ENCODE data around the gene CCT7.

The CCT7 gene

GRCh38 chr2:73263540-73264331, 29.6 kb downstream of the CCT7 start:
- intact Hi-C loops (cut with DNase I; ENCODE audit: low total_unique reads), result no loop called here
- H3K4me3 ChIP-seq, result no peak overlapping the region
- DNase-seq, result no peak
- TF ChIP-seq CTCF (IDR thresholded peaks at IDR 0.05), result no peak
- H3K9me3 ChIP-seq, result no peaks in the 10 kb centered on the region
- peaks cover 0 to 4% (median 3%) of the 10 kb centered on the region in 4 donors for H3K4me1 ChIP-seq
- peaks cover 0 to 12% (median 0%) of the 10 kb centered on the region in 3 donors for H3K36me3 ChIP-seq
- no peak overlapping the region for H3K27ac ChIP-seq
- H3K27me3 ChIP-seq, result peaks cover 0 to 45% of the 10 kb centered on the region in 2 donors

GRCh38 chr2:73264332-73264606, 30.2 kb downstream of the CCT7 start:
- peaks cover 0 to 12% (median 0%) of the 10 kb centered on the region in 3 donors for H3K36me3 ChIP-seq
- H3K27ac ChIP-seq, result no peak overlapping the region
- H3K4me1 ChIP-seq, result peaks cover 0 to 9% (median 8%) of the 10 kb centered on the region in 4 donors
- intact Hi-C loops (cut with DNase I; ENCODE audit: low total_unique reads), result no loop called here
- no peak for TF ChIP-seq CTCF (IDR thresholded peaks at IDR 0.05)
- peaks cover 0 to 51% of the 10 kb centered on the region in 2 donors for H3K27me3 ChIP-seq
- H3K9me3 ChIP-seq, result no peaks in the 10 kb centered on the region
- H3K4me3 ChIP-seq, result no peak overlapping the region
- no peak for DNase-seq

- DNase-seq, result no peak
- no peaks in the 10 kb centered on the region for H3K9me3 ChIP-seq
- H3K36me3 ChIP-seq, result peaks cover 0 to 12% (median 0%) of the 10 kb centered on the region in 3 donors
- H3K27me3 ChIP-seq, result peaks cover 0 to 55% of the 10 kb centered on the region in 2 donors
- H3K27ac ChIP-seq, result no peak overlapping the region
- no peak for TF ChIP-seq CTCF (IDR thresholded peaks at IDR 0.05)
- H3K4me3 ChIP-seq, result no peak overlapping the region
- H3K4me1 ChIP-seq, result peaks cover 0 to 14% (median 10%) of the 10 kb centered on the region in 4 donors
- intact Hi-C loops (cut with DNase I; ENCODE audit: low total_unique reads), result no loop called here
Measured at GRCh38 chr2:73264783-73265182, 30.7 kb downstream of the CCT7 start.

GRCh38 chr2:73265298-73266060, 31.4 kb downstream of the CCT7 start:
- Histone ChIP-seq H3K27me3 (peaks cover 0 to 58% of the 10 kb centered on the region in 2 donors), H3K4me1 (peaks cover 0 to 15% (median 10%) of the 10 kb centered on the region in 4 donors), H3K36me3 (peaks cover 0 to 12% (median 0%) of the 10 kb centered on the region in 3 donors), H3K9me3 (no peaks in the 10 kb centered on the region), H3K4me3 (no peak overlapping the region), H3K27ac (no peak overlapping the region)
- intact Hi-C loops (cut with DNase I; ENCODE audit: low total_unique reads), result no loop called here
- DNase-seq, result no peak
- TF ChIP-seq CTCF (IDR thresholded peaks at IDR 0.05), result no peak

- intact Hi-C loops (cut with DNase I; ENCODE audit: low total_unique reads), result no loop called here
- H3K27ac ChIP-seq, result no peak overlapping the region
- DNase-seq, result no peak
- H3K9me3 ChIP-seq, result no peaks in the 10 kb centered on the region
- no peak overlapping the region for H3K4me3 ChIP-seq
- peaks cover 0 to 12% (median 0%) of the 10 kb centered on the region in 3 donors for H3K36me3 ChIP-seq
- TF ChIP-seq CTCF (IDR thresholded peaks at IDR 0.05), result no peak
- H3K4me1 ChIP-seq, result peaks cover 0 to 15% (median 10%) of the 10 kb centered on the region in 4 donors
- H3K27me3 ChIP-seq, result peaks cover 0 to 60% of the 10 kb centered on the region in 2 donors
Measured at GRCh38 chr2:73266061-73266901, 32.2 kb downstream of the CCT7 start.

Measured in tibial artery (tissue), 4 donors.